Measurements from ENCODE around the gene NTHL1. TPM values are rescaled to one million over a fixed set of nuclear protein-coding genes. Genes with fewer than 3 reads are reported as not detected.

The NTHL1 gene
- total and polyA plus RNA-seq, 9 of the 15 experiments (the other 6 are each of a cell fraction or from before 2014, with no cell fraction given) = 1.1 to 58.8 (median 17.6) TPM

- Histone ChIP-seq H2AFZ (ENCODE audit: low read depth, low read length) (no peak overlapping the region), H3K27me3 (ENCODE audit: control insufficient read depth in 2 of 2, insufficient read depth in 2 of 2, low read length in 2 of 2) (no peaks in the 10 kb centered on the region), H3K9me1 (ENCODE audit: control insufficient read depth, insufficient read depth, low read length) (no peaks in the 10 kb centered on the region), H3K27ac (ENCODE audit: extremely low read depth, low read depth, low read length) (no peak overlapping the region), H3K79me2 (ENCODE audit: control insufficient read depth, insufficient read depth, low read length) (no peaks in the 10 kb centered on the region), H3K9me3 (replicated peaks; ENCODE audit: control insufficient read depth, insufficient read depth, low read depth, low read length) (no peaks in the 10 kb centered on the region), H4K20me1 (replicated peaks; ENCODE audit: control insufficient read depth, insufficient read depth, low read length) (no peaks in the 10 kb centered on the region), H3K4me3 (no peak overlapping the region), H3K4me1 (replicated peaks in 1 of 2; ENCODE audit: control insufficient read depth in 2 of 2, insufficient read depth in 2 of 2, low read length in 2 of 2) (peaks cover 0 to 15% of the 10 kb centered on the region in 2 experiments; a peak in 1 of 5 replicates), H3K36me3 (ENCODE audit: control insufficient read depth, insufficient read depth, low read length) (peaks cover 41% of the 10 kb centered on the region; the same call in 2 of the 3 replicates), H3K4me2 (ENCODE audit: insufficient read depth, low read length) (no peak overlapping the region), H3K9ac (ENCODE audit: insufficient read depth in 1 of 2, low read depth in 2 of 2, low read length in 2 of 2) (no peak overlapping the region; a peak in 1 of 4 replicates)
- no peak for FAIRE-seq
- DNase-seq (ENCODE audit: extremely low read depth in 1 of 4, low spot score in 3 of 4) = no peak
- in situ Hi-C loops (cut with MboI) (no loop called here), intact Hi-C loops (cut with micrococcal nuclease) (no loop called here)
- POLR2A ChIA-PET = no interaction called here
- CTCF ChIA-PET (ENCODE audit: low intra/inter-chr PET ratio) = no interaction called here
- BruUV-seq (replicated peaks) = no TSS peak
- WGBS (ENCODE audit: insufficient coverage, low coverage, missing lambda C conversion rate) = 91% methylated on average over 26 of the region's 26 CpGs
- no peak for ATAC-seq
- TF ChIP-seq CCNT2 (IDR thresholded peaks at IDR 0.05; ENCODE audit: borderline replicate concordance, extremely low read depth, insufficient read length, low read depth, low read length) = no peak
- no peak for TF ChIP-seq GABPA (tag; conservative IDR thresholded peaks at IDR 0.05; ENCODE audit: low read depth)
- no peak for TF ChIP-seq ZNF444 (CRISPR knock-in tag; IDR thresholded peaks at IDR 0.05)
- TF ChIP-seq HNRNPLL (IDR thresholded peaks at IDR 0.05; ENCODE audit: low read depth, low read length, poor library complexity, severe bottlenecking) = no peak
- TF ChIP-seq, protein P1, sequence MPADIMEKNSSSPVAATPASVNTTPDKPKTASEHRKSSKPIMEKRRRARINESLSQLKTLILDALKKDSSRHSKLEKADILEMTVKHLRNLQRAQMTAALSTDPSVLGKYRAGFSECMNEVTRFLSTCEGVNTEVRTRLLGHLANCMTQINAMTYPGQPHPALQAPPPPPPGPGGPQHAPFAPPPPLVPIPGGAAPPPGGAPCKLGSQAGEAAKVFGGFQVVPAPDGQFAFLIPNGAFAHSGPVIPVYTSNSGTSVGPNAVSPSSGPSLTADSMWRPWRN (IDR thresholded peaks at IDR 0.05; ENCODE audit: low read depth) = no peak
- no peak for TF ChIP-seq TAF9B (IDR thresholded peaks at IDR 0.05; ENCODE audit: partially characterized antibody)
- no peak for TF ChIP-seq TEAD2 (tag; IDR thresholded peaks at IDR 0.05)
- no peak for TF ChIP-seq IRF1 (CRISPR knock-in tag; IDR thresholded peaks at IDR 0.05; ENCODE audit: borderline replicate concordance)
- TF ChIP-seq SIN3A (IDR thresholded peaks at IDR 0.05; ENCODE audit: borderline replicate concordance in 2 of 2, control insufficient read depth in 1 of 2, low read depth in 2 of 2, low read length in 2 of 2) = no peak
- no peak for TF ChIP-seq ZNF830 (CRISPR knock-in tag; IDR thresholded peaks at IDR 0.05)
- no peak for TF ChIP-seq PTRF (tag; IDR thresholded peaks at IDR 0.05)
- TF ChIP-seq HBP1 (CRISPR knock-in tag; IDR thresholded peaks at IDR 0.05) = no peak
Measured at GRCh38 chr16:2095315-2095853, 47.8 kb upstream of the NTHL1 start.

All from K562 (cell line).